ENCODE data around the gene WFDC1.

- TF ChIP-seq POLR2AphosphoS5 (IDR thresholded peaks at IDR 0.05) (no peak), CTCF (IDR thresholded peaks at IDR 0.05) (no peak)
Observed at GRCh38 chr16:84348386-84348888, 53.8 kb downstream of the WFDC1 start.

Measured in sigmoid colon (tissue), 4 donors.